K562 (cell line): Measurements from ENCODE around the gene MXI1. TPM values are rescaled to one million over a fixed set of nuclear protein-coding genes. Genes with fewer than 3 reads are reported as not detected.
A peak's percentile ranks its signal among the peaks of the same experiment; 100 is the strongest.

ENCODE experiments used
- AFF1 ChIP-seq, 2 experiments: fragments of 450-650 bp; IDR thresholded peaks; 2 replicates each; pipeline ENCODE4 v1.6.1; 2018; ENCODE audit warnings: mild to moderate bottlenecking in 2 of 2, low read depth in 1 of 2; ENCODE audit not compliant: partially characterized antibody in 2 of 2
- ATF2 ChIP-seq: sonication (generic); formaldehyde crosslinking; IDR thresholded peaks from 2 replicates; pipeline ENCODE4 v1.8.1; 2022; ENCODE audit warnings: missing genetic modification reagents
- CGGBP1 ChIP-seq: fragments of 250-450 bp; sonication (Bioruptor Pico); IDR thresholded peaks from 2 replicates; pipeline ENCODE4 v1.9.0; 2021; ENCODE audit warnings: mild to moderate bottlenecking
- JUN ChIP-seq, 2 experiments: sonication (generic) in 1 of 2; formaldehyde crosslinking in 1 of 2; IDR thresholded peaks; 2 replicates each; pipeline versions ENCODE4 v1.6.1 to v1.8.0; 2012 to 2022; ENCODE audit warnings: borderline replicate concordance in 2 of 2, mild to moderate bottlenecking in 2 of 2, improper control_type of control experiment in 1 of 2, low read depth in 1 of 2, low read length in 1 of 2, missing genetic modification reagents in 1 of 2
- NFIC ChIP-seq: fragments of 450-650 bp; IDR thresholded peaks from 2 replicates; pipeline ENCODE4 v1.6.1; 2017; ENCODE audit warnings: mild to moderate bottlenecking, inconsistent platforms
- PATZ1 ChIP-seq: fragments of 250-450 bp; sonication (Bioruptor Pico); IDR thresholded peaks from 2 replicates; pipeline ENCODE4 v1.5.0; 2020; ENCODE audit warnings: mild to moderate bottlenecking, borderline replicate concordance
- POLR3A ChIP-seq: IDR thresholded peaks from 2 replicates; pipeline ENCODE4 v1.6.1; 2011; ENCODE audit warnings: borderline replicate concordance, mild to moderate bottlenecking, moderate library complexity; ENCODE audit not compliant: insufficient read length, insufficient read depth; ENCODE audit errors: extremely low read depth
- RBBP5 ChIP-seq: fragments of 200-600 bp; sonication (generic); IDR thresholded peaks from 2 replicates; pipeline ENCODE4 v1.6.1; 2012; ENCODE audit warnings: borderline replicate concordance, mild to moderate bottlenecking, low read length, control low read depth, inconsistent platforms; ENCODE audit not compliant: insufficient read depth, poor library complexity, severe bottlenecking
- SAFB ChIP-seq: fragments of 200-400 bp; formaldehyde crosslinking; IDR thresholded peaks from 2 replicates; pipeline ENCODE4 v1.6.1; 2017; ENCODE audit warnings: low read depth, low read length, borderline replicate concordance
- SMAD4 ChIP-seq: fragments of 250-450 bp; sonication (Bioruptor Pico); conservative IDR thresholded peaks from 2 replicates; pipeline ENCODE4 v1.8.0; 2021; ENCODE audit warnings: inconsistent platforms, mild to moderate bottlenecking, moderate library complexity
- SMARCE1 ChIP-seq: fragments of 450-650 bp; IDR thresholded peaks from 2 replicates; pipeline ENCODE4 v1.7.1; 2016; ENCODE audit warnings: mild to moderate bottlenecking
- TARDBP ChIP-seq: fragments of 450-650 bp; IDR thresholded peaks from 2 replicates; pipeline ENCODE4 v1.6.1; 2016
- THRA ChIP-seq: fragments of 450-650 bp; IDR thresholded peaks from 2 replicates; pipeline ENCODE4 v1.6.1; 2017; ENCODE audit warnings: mild to moderate bottlenecking, moderate library complexity
- USF2 ChIP-seq: sonication (generic); formaldehyde crosslinking; IDR thresholded peaks from 2 replicates; pipeline ENCODE4 v1.5.0; 2020; ENCODE audit warnings: missing genetic modification reagents
- ZKSCAN8 ChIP-seq: fragments of 200-800 bp; sonication (Bioruptor generic); IDR thresholded peaks from 2 replicates; pipeline ENCODE4 v1.6.1; 2016; ENCODE audit warnings: missing genetic modification characterization, missing compliant biosample characterization
- ZNF23 ChIP-seq: fragments of 250-450 bp; sonication (Bioruptor Pico); IDR thresholded peaks from 2 replicates; pipeline ENCODE4 v1.4.0; 2020; ENCODE audit warnings: mild to moderate bottlenecking
- ZNF76 ChIP-seq: fragments of 250-450 bp; sonication (Bioruptor Pico); IDR thresholded peaks from 2 replicates; pipeline ENCODE4 v1.4.0; 2020; ENCODE audit warnings: mild to moderate bottlenecking, moderate library complexity, borderline replicate concordance
- ZNF764 ChIP-seq: fragments of 250-450 bp; sonication (Bioruptor Pico); IDR thresholded peaks from 2 replicates; pipeline ENCODE4 v1.4.0; 2020; ENCODE audit warnings: low read depth, mild to moderate bottlenecking, moderate library complexity
- polyA plus RNA-seq, 8 experiments: library from polyadenylated mRNA; depleted of rRNA in 4 of 8; stranded (reverse) in 5 of 8; unstranded in 3 of 8; fragments of >200 nt; fragmentation: Nextera tagmentation in 2 of 8; fragmentation: Illumina TruSeq in 1 of 8; extraction: Ambion mirVana in 2 of 8; extraction: Trizol in 1 of 8; gene quantifications; 2 replicates each; pipeline versions ENCODE4 v1.2.1 to v1.2.3, GENCODE V29; 2011 to 2014; ENCODE audit warnings: inconsistent platforms in 1 of 8, missing spikeins in 1 of 8
- total RNA-seq, 7 experiments: library from RNA; depleted of rRNA in 6 of 7; stranded (reverse); fragments of >200 nt in 6 of 7; fragmentation: Illumina TruSeq in 2 of 7; extraction: Trizol in 2 of 7; gene quantifications; 2 replicates each; pipeline versions ENCODE4 v1.2.1 to v1.2.3, GENCODE V29; 2011 to 2021; ENCODE audit warnings: low replicate concordance in 1 of 7

The MXI1 gene
- total and polyA plus RNA-seq, 9 of the 15 experiments (the other 6 are each of a cell fraction or from before 2014, with no cell fraction given), result 9.1 to 23.7 (median 14.8) TPM

- TF ChIP-seq PATZ1 (CRISPR knock-in tag) (no peak), SMARCE1 (no peak), SAFB (0 out of 2 replicates have a peak, but pooled peaks have one; percentile 10), CGGBP1 (CRISPR knock-in tag) (no peak), AFF1 (IDR thresholded peaks at IDR 0.05; ENCODE audit: low read depth in 1 of 2, partially characterized antibody in 2 of 2) (no peak), ZNF764 (CRISPR knock-in tag) (no peak), ZNF23 (no peak), ZNF76 (CRISPR knock-in tag) (no peak), ATF2 (CRISPR knock-in tag) (no peak), TARDBP (no peak), RBBP5 (peak; percentile 95), THRA (no peak), NFIC (no peak), JUN (IDR thresholded peaks at IDR 0.05; ENCODE audit: borderline replicate concordance, low read depth, low read length) (no peak), JUN (CRISPR knock-in tag; IDR thresholded peaks at IDR 0.05; ENCODE audit: borderline replicate concordance) (no peak), SMAD4 (CRISPR knock-in tag) (no peak), USF2 (CRISPR knock-in tag) (no peak), POLR3A (no peak), ZKSCAN8 (CRISPR knock-in tag) (no peak)
These were observed 97.0 kb downstream of the MXI1 start (continued) for GRCh38 chr10:110304394-110304779.
